Gastrocnemius medialis (tissue), 4 donors: ENCODE data around the gene ST8SIA6.

Source experiments
- POLR2A ChIP-seq, 2 donors: fragments of 450-650 bp; IDR thresholded peaks; one replicate each; pipeline ENCODE4 v1.6.1; 2017; ENCODE audit warnings: antibody characterized with exemption in 2 of 2, mild to moderate bottlenecking in 2 of 2, moderate library complexity in 2 of 2
- TF ChIP-seq, protein P1 (sequence below), 5 experiments: fragments of 450-650 bp in 3 of 5; fragments of 200-600 bp in 2 of 5; sonication (generic) in 2 of 5; IDR thresholded peaks in 4 of 5; conservative IDR thresholded peaks in 1 of 5; 1 replicate in 4 of 5; 2 replicates in 1 of 5; pipeline ENCODE4 v1.5.1; 2016 to 2019; ENCODE audit warnings: antibody characterized with exemption in 5 of 5, mild to moderate bottlenecking in 3 of 5, moderate library complexity in 3 of 5

DNA sequence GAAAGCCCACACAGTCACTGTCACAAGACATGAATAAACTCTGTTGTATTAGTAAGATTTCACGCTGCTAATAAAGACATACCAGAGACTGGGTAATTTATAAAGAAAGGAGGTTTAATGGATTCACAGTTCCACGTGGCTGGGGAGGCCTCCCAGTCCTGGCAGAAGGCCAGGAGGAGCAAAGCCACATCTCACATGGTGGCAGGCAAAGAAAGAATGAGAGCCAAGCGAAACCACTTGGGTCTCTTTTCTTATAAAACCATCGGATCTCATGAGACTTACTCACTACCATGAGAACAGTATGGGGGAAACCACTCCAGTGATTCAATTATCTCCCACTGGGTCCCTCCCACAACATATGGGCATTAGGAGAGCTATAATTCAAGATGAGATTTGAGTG is 110.2 kb downstream of the ST8SIA6 start:
- no peak for TF ChIP-seq POLR2A (IDR thresholded peaks at IDR 0.05)
- TF ChIP-seq, protein P1, sequence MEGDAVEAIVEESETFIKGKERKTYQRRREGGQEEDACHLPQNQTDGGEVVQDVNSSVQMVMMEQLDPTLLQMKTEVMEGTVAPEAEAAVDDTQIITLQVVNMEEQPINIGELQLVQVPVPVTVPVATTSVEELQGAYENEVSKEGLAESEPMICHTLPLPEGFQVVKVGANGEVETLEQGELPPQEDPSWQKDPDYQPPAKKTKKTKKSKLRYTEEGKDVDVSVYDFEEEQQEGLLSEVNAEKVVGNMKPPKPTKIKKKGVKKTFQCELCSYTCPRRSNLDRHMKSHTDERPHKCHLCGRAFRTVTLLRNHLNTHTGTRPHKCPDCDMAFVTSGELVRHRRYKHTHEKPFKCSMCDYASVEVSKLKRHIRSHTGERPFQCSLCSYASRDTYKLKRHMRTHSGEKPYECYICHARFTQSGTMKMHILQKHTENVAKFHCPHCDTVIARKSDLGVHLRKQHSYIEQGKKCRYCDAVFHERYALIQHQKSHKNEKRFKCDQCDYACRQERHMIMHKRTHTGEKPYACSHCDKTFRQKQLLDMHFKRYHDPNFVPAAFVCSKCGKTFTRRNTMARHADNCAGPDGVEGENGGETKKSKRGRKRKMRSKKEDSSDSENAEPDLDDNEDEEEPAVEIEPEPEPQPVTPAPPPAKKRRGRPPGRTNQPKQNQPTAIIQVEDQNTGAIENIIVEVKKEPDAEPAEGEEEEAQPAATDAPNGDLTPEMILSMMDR (IDR thresholded peaks at IDR 0.05 in 4 of 5, conservative IDR thresholded peaks at IDR 0.05 in 1 of 5) = no peak
